DND-41 (cell line): ENCODE data around the gene COMMD8.

Experiments used
- ATAC-seq: fragments of 200-7000 bp; cut with Tn5 transposase; 3 replicates; pipeline ENCODE4 v1.9.1; 2021; ENCODE audit warnings: low read depth; ENCODE audit not compliant: insufficient read depth
- DNase-seq: peaks from one replicate; pipeline ENCODE4 v3.0.0-alpha.2; 2020
- H2AFZ ChIP-seq: 2 replicates; pipeline ENCODE4 v1.6.0; 2012; ENCODE audit warnings: low read depth, low read length
- H3K27ac ChIP-seq: 2 replicates; pipeline ENCODE4 v1.5.1; 2012; ENCODE audit warnings: low read length, inconsistent platforms
- H3K27me3 ChIP-seq: fragments of 200-600 bp; sonication (generic); 2 replicates; pipeline ENCODE4 v1.6.0; 2012; ENCODE audit warnings: low read length, mild to moderate bottlenecking, inconsistent platforms; ENCODE audit not compliant: insufficient read depth, poor library complexity
- H3K36me3 ChIP-seq: 2 replicates; pipeline ENCODE4 v1.5.1; 2012; ENCODE audit warnings: low read length, inconsistent platforms; ENCODE audit not compliant: insufficient read depth
- H3K4me1 ChIP-seq: 2 replicates; pipeline ENCODE4 v1.5.1; 2012; ENCODE audit warnings: mild to moderate bottlenecking, low read length; ENCODE audit not compliant: insufficient read depth
- H3K4me2 ChIP-seq: 2 replicates; pipeline ENCODE4 v1.6.0; 2012; ENCODE audit warnings: mild to moderate bottlenecking, moderate library complexity, low read length, inconsistent platforms; ENCODE audit not compliant: insufficient read depth
- H3K4me3 ChIP-seq, 2 experiments: fragments of 200-600 bp in 1 of 2; shearing (Covaris generic) in 1 of 2; 2 replicates each; pipeline ENCODE4 v1.5.1; 2012 to 2016; ENCODE audit warnings: inconsistent platforms in 2 of 2, low read length in 2 of 2, mild to moderate bottlenecking in 2 of 2, low read depth in 1 of 2, moderate library complexity in 1 of 2
- H3K79me2 ChIP-seq: 2 replicates; pipeline ENCODE4 v1.6.0; 2012; ENCODE audit warnings: low read length, inconsistent platforms; ENCODE audit not compliant: insufficient read depth
- H3K9ac ChIP-seq: 2 replicates; pipeline ENCODE4 v1.6.0; 2012; ENCODE audit warnings: low read depth, mild to moderate bottlenecking, inconsistent platforms, low read length, moderate library complexity
- H3K9me3 ChIP-seq: 2 replicates; pipeline ENCODE4 v1.5.1; 2012; ENCODE audit warnings: low read length, moderate library complexity, mild to moderate bottlenecking, inconsistent platforms; ENCODE audit not compliant: insufficient read depth, severe bottlenecking
- H4K20me1 ChIP-seq: 2 replicates; pipeline ENCODE4 v1.6.0; 2012; ENCODE audit warnings: low read length; ENCODE audit not compliant: insufficient read depth
- CTCF ChIP-seq: IDR thresholded peaks from 2 replicates; pipeline ENCODE4 v1.5.1; 2012; ENCODE audit warnings: borderline replicate concordance, low read length, moderate library complexity, mild to moderate bottlenecking; ENCODE audit not compliant: poor library complexity, severe bottlenecking; ENCODE audit errors: extremely low read depth
- EZH2 ChIP-seq: IDR thresholded peaks from 3 replicates; pipeline ENCODE4 v1.6.1; 2012; ENCODE audit warnings: borderline replicate concordance, low read depth, mild to moderate bottlenecking, moderate library complexity, low read length, inconsistent platforms; ENCODE audit not compliant: severe bottlenecking

The COMMD8 gene

GRCh38 chr4:47482326-47482725, 18.8 kb upstream of the COMMD8 start:
- Histone ChIP-seq H4K20me1 (no peaks in the 10 kb centered on the region), H3K9me3 (no peaks in the 10 kb centered on the region), H3K4me3 (no peak overlapping the region), H3K27ac (no peak overlapping the region), H3K9ac (no peak overlapping the region), H2AFZ (no peak overlapping the region), H3K36me3 (no peaks in the 10 kb centered on the region), H3K79me2 (peaks cover 21% of the 10 kb centered on the region), H3K4me1 (peaks cover 30% of the 10 kb centered on the region), H3K4me2 (no peak overlapping the region), H3K27me3 (no peaks in the 10 kb centered on the region)
- ATAC-seq (no peak), DNase-seq (no peak)
- TF ChIP-seq CTCF (no peak), EZH2 (no peak)

DNA sequence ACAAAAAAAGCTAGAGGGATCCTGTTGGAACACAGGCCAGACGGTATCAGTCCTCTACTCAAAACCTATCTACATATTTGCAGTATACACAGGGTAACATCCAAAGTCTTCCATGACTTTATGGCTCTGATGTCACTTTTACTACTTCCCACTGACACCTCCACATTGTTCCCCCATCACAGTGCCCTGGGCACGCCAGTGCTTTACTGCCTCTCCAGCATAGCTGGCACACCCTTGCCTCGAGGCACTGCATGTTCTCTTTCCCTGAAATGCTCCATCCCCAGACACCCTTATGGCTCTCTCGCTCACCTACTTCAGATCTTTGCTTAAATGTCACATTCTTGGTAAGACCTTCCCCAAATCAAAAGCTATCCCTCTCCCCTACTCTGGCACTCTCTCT, 15.3 kb upstream of the COMMD8 start:
- H3K27me3 ChIP-seq = no peaks in the 10 kb centered on the region
- TF ChIP-seq EZH2 (no peak), CTCF (no peak)
- H3K36me3 ChIP-seq = no peaks in the 10 kb centered on the region
- H3K4me1 ChIP-seq = peaks cover 2% of the 10 kb centered on the region
- H3K4me2 ChIP-seq = no peak overlapping the region
- no peaks in the 10 kb centered on the region for H3K9me3 ChIP-seq
- no peak overlapping the region for H2AFZ ChIP-seq
- H4K20me1 ChIP-seq = no peaks in the 10 kb centered on the region
- no peak overlapping the region for H3K4me3 ChIP-seq
- H3K9ac ChIP-seq = no peak overlapping the region
- ATAC-seq (no peak), DNase-seq (no peak)
- H3K79me2 ChIP-seq = no peaks in the 10 kb centered on the region
- no peak overlapping the region for H3K27ac ChIP-seq

- DNase-seq (no peak), ATAC-seq (no peak)
- Histone ChIP-seq H4K20me1 (no peaks in the 10 kb centered on the region), H3K27me3 (no peaks in the 10 kb centered on the region), H3K27ac (no peak overlapping the region), H2AFZ (no peak overlapping the region), H3K4me2 (no peak overlapping the region), H3K9ac (no peak overlapping the region), H3K79me2 (no peaks in the 10 kb centered on the region), H3K4me1 (no peaks in the 10 kb centered on the region), H3K36me3 (no peaks in the 10 kb centered on the region), H3K9me3 (no peaks in the 10 kb centered on the region), H3K4me3 (no peak overlapping the region)
- no peak for TF ChIP-seq CTCF
- no peak for TF ChIP-seq EZH2
Measured at GRCh38 chr4:47475411-47475810, 11.9 kb upstream of the COMMD8 start.

GRCh38 chr4:47474799-47475198, 11.3 kb upstream of the COMMD8 start:
- Histone ChIP-seq H2AFZ (no peak overlapping the region), H3K9me3 (no peaks in the 10 kb centered on the region), H3K27me3 (no peaks in the 10 kb centered on the region), H3K27ac (no peak overlapping the region), H4K20me1 (no peaks in the 10 kb centered on the region), H3K9ac (no peak overlapping the region), H3K4me2 (no peak overlapping the region), H3K4me1 (no peaks in the 10 kb centered on the region), H3K4me3 (no peak overlapping the region), H3K36me3 (no peaks in the 10 kb centered on the region), H3K79me2 (no peaks in the 10 kb centered on the region)
- ATAC-seq (no peak), DNase-seq (no peak)
- TF ChIP-seq EZH2 = no peak
- no peak for TF ChIP-seq CTCF
